Prostate gland (tissue), 2 donors: ENCODE measurements around the gene IGDCC3.

Experiments
- POLR2A ChIP-seq: fragments of 450-650 bp; IDR thresholded peaks from one replicate; pipeline ENCODE4 v1.6.1; 2016; ENCODE audit warnings: antibody characterized with exemption, mild to moderate bottlenecking
- POLR2AphosphoS5 ChIP-seq: sonication (generic); formaldehyde crosslinking; IDR thresholded peaks from one replicate; pipeline ENCODE4 v1.6.1; 2017; ENCODE audit warnings: antibody characterized with exemption
- TF ChIP-seq, protein P1 (sequence below), 4 experiments: fragments of 200-600 bp in 2 of 4; fragments of 450-650 bp in 2 of 4; sonication (generic) in 2 of 4; IDR thresholded peaks; 1 replicate in 3 of 4; 2 replicates in 1 of 4; pipeline ENCODE4 v1.5.1; 2016 to 2019; ENCODE audit warnings: antibody characterized with exemption in 4 of 4, mild to moderate bottlenecking in 2 of 4, moderate library complexity in 2 of 4

DNA sequence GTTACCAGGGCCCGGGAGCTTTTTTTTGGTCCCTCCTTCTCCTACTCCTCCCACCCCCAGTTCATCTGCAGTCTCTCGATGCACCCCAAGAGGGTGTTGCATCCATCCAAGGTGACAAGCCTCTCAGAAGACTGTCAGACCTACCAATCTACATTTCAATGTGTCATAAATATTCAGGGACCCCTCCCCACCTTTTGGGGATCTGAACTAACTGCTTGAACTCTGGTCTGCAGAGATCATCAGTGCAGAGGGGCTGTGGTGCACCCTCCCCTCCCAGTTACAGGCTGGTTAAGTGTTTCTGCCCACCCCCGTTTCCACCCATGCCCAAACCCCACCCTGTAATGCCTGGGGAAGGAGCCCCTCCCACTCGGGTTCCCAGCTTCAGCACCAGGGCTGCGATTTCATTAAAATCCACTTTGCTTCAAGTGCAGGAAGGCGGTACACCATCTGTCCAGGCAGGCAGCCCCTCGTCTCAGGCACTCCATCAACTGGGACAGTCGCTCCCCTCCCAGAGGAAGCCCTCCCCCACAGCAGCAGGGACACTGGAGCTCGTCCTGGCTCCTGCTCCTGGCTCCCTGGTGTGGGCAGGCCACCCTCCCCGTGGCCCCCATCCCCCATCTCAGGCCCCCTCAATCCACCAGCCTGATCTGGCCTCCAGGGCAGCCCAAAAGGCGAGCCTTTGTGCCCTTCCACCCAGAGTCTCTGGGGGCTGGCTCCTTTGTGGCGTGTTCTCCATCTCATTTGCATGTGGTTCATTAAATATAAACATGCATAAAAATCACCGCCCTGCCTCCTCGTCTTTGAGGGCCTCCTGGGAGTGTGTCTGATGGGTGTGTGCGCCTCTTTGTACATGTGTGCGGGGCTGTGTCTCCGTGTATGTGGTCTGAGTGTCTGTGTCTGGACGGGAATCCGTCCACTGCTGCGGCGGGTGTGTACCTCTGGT, 41.0 kb downstream of the IGDCC3 start:
- no peak for TF ChIP-seq POLR2A
- TF ChIP-seq, protein P1, sequence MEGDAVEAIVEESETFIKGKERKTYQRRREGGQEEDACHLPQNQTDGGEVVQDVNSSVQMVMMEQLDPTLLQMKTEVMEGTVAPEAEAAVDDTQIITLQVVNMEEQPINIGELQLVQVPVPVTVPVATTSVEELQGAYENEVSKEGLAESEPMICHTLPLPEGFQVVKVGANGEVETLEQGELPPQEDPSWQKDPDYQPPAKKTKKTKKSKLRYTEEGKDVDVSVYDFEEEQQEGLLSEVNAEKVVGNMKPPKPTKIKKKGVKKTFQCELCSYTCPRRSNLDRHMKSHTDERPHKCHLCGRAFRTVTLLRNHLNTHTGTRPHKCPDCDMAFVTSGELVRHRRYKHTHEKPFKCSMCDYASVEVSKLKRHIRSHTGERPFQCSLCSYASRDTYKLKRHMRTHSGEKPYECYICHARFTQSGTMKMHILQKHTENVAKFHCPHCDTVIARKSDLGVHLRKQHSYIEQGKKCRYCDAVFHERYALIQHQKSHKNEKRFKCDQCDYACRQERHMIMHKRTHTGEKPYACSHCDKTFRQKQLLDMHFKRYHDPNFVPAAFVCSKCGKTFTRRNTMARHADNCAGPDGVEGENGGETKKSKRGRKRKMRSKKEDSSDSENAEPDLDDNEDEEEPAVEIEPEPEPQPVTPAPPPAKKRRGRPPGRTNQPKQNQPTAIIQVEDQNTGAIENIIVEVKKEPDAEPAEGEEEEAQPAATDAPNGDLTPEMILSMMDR (IDR thresholded peaks at IDR 0.05) = no peak
- no peak for TF ChIP-seq POLR2AphosphoS5
